Activated CD8-positive, alpha-beta memory T cell treated with anti-CD3 and anti-CD28 coated beads for 4 hours (primary cell): ENCODE measurements around the gene LRFN5.

Source experiments
- DNase-seq, 2 donors: peaks; one replicate each; pipeline ENCODE4 v3.0.0-alpha.2; 2020; ENCODE audit warnings: low read depth in 2 of 2

The LRFN5 gene

DNA sequence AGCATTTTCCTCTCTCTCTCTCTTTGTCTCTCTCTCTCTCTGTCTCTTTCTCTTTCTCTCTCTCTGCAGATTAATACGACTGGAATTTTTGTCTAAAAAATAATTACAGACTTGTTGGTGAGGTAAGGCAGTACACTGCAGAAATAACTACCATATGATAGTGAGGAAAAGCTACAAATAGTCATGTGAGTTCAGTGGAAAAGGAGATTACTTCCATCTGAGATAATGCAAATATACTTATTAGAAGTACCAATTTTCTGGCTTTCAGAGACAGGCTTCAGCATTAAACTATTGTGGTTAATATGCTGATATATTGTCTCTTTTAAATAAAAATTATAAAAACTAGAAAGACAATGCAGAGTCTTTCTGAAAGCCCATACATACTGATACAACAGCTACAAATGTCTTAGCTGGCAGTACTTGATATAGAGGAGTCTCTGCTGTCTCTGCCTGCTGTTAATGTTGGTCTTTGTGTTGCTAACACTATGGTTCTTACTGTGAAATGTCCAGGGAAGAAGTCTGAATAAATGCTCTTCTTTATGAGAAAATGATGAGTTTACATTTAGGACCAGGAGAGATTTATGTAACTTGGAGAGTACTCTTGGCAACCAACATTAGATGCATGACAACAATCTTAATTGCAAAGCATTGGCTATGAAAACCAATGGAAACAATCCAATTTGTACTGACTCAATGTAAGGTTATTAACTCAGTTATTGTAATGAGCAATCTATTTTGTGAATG is 167.0 kb downstream of the LRFN5 start:
- DNase-seq, result no peak

DNA sequence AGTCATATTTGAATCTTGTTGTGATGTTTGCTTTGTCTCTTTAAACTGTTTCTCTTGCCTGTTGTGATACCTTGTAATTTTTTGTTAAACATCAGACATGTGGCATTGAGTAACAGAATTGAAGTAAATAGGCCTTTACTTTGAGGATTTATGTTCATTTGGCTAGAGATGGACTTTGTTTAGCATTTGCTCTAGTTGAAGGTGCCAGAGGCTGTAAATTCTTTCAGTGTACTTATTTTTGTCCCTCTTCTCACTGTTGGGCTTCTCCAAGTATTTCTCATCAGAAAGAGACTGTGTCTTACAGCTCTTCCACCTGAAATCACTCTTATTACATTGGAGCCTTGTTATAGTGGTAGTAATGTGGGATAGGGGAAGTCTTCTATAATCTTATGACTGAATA is 175.8 kb downstream of the LRFN5 start:
- DNase-seq, result no peak

DNA sequence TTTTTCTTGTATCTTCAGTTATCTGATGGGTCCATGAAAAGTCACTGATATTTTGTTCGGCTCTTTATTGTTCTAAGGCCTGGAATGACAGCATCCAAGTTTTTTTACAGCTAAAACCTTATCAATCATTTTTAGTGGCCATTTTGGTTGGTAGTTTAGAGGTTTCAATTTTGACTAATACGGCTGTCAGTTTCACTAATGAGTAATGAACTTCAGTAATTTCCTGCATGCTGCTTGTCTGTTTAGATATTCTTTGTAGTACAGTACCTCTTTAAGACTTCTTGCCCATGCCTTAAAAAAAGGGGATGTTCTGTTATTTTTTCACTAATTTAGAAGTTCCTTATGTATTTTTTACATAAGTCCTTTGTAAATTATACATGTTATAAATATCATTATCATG is 176.7 kb downstream of the LRFN5 start:
- DNase-seq, result no peak

DNA sequence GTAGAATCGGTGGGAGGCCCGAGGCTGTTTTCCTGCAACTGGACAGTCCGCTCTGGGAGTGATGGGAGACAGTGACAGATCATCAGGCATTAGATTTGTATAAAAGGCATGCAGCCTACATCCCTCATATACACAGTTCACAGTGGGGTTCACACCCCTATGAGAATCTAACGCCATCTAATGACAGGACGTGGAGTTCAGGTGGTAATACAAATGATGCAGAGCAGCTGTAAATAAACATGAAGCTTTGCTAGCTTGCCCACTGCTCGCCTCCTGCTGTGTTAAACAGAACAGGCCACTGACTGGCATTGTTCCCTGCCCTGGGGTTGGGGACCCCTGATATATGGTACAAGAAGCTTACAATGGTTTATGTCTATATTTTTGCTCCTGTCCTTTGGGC is 179.0 kb downstream of the LRFN5 start:
- no peak for DNase-seq

DNA sequence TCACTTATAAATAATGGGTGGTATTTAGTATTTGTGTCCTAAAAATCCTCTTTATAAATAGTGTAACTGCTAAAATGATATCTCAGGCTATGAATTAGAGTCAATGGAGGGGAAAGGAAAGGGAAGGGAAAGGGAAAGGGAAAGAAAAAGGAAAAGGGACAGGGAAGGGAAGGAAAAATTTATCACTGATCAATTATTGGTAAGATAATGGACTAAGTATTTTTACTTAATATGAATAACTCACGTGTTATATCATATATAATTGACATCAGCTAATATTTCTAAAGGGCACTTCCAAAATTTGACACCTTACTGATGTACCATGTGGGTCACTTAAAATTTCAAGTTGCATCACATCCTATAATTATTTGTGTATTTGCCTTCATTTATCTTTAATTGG is 193.1 kb downstream of the LRFN5 start:
- DNase-seq, result no peak

DNA sequence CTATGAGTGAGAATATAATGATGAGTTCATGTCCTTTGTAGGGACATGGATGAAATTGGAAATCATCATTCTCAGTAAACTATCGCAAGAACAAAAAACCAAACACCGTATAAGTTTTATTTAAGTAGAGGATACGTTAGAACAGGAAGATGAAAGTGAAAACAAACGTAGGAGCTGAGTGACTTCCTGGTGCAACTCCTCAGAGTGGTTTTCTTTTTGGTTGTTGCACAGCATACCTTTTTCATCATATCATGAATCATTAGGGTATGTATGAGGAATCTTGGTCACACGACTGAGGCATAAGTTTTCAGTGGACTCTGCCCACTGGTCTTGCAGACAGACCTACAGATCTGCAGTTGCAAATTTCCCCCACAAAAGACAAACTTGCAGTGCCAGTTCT is 199.0 kb downstream of the LRFN5 start:
- DNase-seq, result no peak

DNA sequence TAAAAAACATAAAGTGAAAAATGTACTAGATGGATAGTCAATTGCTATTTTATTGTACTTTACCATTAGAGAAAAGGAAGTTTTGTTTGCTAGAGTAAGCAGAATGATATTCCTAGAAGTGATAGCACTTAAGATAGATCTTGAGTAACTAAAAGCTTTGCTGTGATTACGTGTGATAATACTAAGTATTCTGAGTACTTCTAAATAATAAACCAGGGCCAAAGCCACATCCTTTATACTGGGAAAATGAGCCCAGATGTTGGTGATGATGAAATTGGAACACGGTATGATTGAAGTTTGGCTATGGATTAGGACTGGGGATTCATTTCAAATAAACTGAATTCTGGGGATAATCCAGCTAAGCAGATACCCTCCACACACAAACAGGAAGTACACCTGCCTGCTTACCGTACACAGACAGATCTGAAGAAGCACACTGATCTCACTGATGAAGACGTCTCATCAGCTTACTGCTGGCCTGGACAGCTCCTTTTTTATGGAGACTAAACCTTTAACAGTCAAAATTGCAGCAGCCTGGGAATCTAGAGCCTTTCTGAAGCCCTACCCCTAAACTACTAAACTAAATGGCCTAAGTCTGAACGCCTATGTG is 199.8 kb downstream of the LRFN5 start:
- DNase-seq, result no peak

DNA sequence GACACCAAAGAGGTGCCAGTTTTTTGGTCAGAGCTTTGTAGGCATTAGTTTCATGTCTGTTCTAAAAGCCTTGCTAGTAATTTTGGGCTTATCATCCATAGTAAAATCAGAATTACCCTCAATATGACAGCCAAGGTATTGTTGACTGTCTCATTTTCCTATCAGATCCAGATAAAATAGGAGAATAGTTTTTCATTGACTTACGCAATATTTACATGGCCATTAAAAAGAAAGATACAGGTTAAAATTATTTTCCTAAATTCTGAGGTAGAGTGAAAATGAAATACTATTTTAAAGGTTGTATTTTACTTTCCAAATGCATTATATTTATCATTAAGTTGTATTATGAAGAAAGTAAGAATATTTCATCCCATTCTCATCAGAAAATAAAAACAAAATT is 203.7 kb downstream of the LRFN5 start:
- no peak for DNase-seq

DNA sequence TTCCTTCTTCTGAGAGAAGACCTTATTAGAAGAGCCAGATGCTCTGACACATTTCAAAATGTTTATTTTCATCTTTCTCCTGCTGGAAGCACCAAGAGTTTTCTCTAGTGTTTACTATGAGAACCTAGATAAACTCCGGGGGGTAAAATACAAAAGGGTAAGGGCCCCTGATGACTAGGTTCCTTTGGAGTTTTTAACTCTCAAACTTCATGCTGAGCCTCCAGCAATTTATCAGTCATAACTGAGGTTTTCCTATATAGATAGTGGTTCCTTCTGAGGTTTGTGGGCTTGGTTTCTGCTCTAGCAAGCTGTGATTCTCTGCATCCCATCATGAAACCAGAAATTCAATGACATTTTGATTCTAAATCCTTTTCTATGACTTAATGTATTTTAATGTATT is 210.9 kb downstream of the LRFN5 start:
- DNase-seq, result no peak

DNA sequence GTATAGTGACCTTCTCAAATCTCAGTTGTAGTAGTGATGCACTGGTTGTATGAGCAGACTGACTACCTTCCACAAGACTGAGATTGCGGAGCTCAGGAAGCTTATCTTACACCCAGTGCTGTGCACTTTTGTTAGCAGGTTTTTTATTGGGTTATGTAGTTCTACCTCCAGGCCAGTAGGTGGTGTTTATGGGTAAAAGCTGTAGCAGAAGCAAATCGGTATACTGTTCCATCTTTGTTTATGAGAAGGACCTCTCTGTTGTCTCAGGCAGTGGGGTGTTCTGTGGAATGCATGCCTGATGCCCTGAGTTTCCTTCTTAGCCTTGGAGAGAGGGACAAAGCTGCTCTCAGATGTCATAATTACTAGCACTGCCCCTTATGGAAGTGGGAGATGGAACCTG is 217.8 kb downstream of the LRFN5 start:
- no peak for DNase-seq

DNA sequence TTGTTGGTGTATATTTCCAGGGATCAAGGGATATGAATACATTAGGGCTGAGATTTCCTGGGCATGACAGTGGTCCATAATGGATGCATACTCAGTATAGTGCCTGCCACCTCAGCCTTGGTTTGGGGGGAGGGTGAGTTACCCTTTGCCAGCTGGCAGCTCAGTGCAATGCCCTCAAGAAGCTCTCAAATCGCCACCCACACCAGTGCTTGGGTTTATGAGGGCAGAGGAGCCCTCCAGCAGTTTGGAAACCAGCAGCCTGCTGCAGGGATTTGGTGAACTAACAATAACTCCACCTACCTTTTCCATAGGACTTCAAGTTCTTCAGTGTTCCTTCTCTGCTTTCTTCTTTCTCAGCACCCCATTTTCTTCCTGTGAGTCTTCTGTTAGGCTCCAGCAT is 218.9 kb downstream of the LRFN5 start:
- no peak for DNase-seq

DNA sequence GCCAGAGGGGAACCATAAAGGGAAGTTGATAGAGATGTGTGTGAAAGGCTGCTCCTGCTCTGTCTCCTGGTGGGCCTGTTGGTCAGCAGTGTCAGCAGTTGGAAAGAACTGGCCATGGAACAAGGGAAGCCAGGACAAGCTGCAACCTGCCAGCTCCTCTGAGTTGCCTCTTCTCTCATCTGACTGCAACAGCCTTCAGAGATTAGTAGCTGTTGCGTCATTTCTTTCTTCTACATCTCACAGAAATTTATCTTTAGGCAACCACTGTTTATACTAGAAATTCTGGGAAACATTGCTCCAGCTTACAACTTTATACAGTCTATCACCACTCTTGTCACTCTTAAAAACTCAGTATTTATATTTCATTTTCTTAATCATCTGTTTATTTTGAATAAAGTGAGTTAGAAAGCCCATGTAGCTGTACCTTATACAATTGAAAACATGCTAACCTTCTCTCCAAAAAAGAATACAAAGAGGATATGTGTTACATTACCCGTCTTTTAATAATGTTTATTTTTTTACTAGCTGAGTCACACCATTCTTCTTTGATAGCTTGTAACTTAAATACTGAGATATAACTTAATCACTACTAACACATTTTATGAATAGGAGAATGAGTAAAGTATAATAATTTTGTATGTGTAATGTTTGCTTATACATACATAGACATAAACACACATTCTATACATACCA is 224.2 kb downstream of the LRFN5 start:
- no peak for DNase-seq

DNA sequence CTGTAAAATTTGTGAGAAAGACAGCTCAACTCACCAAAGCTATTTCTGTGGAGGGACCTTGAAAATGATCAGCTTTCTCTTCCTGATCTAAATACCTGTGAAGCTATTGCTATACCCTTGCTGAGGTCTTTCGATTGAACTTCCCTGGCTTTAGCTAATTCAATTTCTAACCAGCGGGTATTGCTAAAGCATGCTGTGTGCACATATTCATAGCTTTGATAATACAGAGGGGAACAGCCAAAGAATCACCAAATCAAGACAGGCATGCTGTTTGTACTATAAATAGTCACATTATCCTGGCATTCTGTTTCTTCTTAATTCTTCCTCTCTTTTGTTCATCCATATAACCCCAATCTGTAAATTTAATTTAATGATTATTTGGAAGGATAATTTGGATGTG is 233.0 kb downstream of the LRFN5 start:
- no peak for DNase-seq

DNA sequence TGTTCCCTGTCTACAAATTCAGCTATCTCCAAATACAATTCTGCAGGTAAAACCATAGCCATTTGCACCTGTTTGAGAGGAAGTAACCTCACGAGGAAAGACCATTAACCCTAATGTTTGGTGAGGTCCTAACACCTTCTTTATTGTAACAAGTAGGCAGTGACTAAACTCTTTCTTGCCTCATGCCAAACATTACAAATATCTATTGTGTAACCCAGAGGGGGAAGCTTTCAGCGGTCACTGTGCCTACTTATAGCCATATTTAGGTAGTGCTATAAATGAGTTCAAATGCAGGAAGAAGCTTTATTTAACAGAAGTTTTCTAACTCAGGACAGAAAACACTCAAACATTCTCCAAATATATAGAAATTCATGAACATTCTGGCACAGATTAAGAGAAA is 252.7 kb downstream of the LRFN5 start:
- DNase-seq, result no peak

DNA sequence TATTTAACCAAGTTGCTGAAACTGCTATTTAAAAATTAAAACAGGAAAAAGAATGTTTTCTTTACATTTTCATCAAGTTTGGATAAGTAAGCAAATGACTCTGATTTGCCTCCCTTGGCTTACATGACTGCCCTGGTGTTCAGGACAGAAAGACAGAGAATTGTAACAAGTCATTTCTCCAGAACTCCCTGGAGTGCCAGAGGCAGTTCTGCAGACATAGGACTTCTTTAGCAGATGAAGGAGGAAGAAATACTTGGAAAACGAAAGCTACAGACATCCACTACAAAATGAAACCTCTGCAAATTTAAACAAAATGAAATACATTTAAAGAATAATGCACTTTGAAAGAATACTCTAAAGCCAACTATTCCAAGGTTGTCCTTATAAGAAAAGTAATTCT is 253.9 kb downstream of the LRFN5 start:
- DNase-seq, result no peak

DNA sequence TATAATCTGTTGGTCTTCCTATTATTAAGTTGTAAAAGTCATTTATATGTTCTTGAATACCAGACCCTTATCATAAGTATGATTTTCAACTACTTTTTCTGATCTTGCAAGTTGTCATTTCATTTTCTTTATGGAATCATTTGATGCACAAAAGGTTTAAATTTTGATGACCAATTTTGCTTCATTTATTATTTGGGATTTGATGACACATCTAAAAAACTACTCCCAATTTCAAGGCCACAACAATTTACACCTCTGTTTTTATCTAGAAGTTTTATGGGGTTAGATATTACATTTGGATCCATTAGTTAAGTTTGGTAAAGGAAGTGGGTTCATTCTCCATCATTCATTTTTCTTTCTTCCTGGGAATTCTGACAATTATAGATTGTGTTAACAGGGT is 259.2 kb downstream of the LRFN5 start:
- no peak for DNase-seq

DNA sequence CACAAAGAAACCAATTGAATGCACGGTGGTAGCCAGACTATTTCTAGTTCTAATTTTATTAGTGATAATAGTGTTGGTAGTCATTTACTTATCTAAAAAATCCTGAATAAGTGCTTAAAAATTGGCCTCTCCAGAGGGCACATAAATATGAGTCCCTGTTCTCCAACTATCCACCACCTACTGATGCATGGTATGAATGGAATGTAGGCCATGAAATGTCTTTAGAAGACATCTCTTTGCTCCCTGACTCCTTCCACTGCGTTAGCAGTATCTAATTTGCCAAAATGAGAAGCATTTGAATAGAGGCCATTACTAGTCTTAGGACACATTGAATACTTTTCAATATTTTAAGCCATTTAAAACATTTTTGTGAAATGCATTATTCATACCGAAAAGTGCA is 261.7 kb downstream of the LRFN5 start:
- DNase-seq, result no peak

DNA sequence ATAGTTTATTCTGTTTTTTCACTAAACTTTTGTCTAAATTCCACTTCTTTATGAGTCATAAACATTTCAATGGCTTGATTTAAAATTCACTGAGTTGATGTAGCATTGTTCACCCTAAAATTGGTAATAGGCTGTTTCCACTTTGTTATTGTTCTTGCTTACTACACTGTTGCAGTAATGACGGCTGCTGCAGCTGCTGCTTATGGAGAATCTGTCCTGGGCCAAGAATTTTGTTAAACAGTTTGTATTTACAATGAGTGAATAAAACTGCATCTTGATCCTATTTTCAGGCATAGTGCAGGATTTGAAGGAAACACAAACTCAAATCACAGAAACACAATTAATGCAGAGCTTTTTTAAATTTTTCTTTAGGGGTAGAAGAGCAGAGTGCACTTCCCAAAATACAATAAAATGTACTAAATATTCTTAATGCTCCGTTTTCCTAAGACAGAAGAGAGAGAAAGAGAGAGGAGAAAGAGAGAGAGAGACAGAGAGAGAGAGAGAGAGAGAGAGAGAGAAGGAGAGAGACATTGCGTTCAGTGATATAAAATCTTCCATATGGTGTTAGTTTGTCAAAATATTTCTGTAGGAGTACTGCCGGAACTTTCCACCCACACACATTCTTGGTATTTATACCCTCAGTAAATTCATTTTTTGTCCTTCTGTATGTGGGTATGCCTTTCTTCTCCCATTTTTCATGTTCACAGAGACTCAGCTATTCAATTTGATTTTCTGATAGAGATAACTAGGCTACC is 266.4 kb downstream of the LRFN5 start:
- no peak for DNase-seq

DNA sequence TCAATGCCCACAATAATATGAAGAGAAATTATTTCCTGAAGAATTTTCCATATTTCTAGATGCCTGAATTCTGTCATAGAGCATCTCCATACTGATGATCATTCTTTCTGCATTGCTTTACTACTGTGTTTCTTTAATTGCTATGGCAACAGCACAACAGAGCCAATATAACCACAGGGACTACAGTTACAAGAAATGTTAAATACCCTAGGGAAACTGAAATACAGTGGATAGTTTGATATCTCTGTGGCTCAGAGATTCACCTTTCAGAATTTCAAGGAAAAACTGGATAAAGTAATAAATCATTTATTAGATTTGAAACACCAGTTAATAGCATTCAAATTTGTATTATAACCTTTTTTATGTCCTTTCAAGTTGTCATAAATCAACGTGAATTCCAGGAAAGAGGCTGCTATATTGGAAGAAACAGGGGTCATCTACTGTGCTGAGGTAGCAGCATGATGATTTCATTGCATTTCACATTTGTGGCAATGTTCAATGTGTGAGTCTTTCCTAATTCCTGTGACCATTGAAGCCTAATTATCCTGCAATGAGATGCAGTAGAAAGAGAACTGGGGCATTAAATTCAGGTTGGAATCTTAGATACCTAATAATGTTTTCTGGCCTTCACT is 267.1 kb downstream of the LRFN5 start:
- DNase-seq, result no peak

DNA sequence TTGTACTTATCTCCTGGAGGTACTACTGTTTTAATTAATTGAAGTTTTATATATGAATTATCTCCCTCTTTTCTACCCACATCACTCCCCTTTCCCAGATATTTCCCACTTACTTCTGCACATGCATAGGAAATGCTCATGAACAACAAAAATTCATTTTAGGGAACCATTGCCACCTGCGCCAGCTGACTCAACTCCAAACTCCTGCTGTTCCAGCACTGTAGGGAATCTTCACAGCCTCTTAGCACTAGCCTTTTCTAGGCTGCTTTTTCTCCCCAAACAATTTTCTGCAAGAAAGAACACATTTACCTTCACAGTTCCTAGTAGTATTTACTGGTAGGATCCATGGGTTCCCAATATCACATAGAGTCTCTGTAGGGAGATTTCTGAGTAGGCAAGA is 268.4 kb downstream of the LRFN5 start:
- DNase-seq, result no peak

DNA sequence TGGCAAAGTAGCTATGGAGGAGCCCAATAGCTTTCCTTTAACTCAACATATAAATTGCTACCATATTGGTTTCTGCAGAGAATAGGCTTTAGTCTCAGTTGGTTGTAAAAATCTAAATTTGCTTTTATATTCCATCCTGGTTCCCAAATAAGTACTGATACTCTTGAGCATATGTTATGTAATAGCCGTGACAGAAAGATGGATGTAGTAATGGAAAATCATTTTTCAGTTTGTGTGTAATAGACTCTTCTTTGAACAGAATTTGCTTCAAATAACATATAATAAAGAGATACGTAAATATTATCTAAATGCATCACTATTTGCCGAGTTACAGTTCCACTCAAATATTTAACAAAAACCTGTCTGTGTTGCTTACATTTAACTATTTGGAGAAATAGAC is 271.6 kb downstream of the LRFN5 start:
- no peak for DNase-seq

DNA sequence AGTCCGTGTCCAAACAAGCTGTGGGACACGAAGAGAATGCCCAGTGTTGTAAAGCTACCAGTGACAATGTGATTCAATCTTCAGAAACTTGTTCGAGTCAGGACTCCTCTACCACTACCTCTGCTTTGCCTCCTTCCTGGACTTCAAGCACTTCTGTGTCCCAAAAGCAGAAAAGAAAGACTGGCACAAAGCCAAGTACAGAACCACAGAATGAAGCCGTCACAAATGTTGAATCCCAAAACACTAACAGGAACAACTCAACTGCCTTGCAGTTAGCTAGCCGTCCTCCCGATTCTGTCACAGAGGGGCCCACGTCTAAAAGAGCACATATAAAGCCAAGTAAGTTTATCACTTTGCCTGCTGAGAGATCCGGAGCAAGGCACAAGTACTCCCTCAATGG is 284.9 kb downstream of the LRFN5 start:
- no peak for DNase-seq
